Ureter (tissue), 1 donor: Measurements from ENCODE around the gene CHCHD3. TPM values are rescaled to one million over a fixed set of nuclear protein-coding genes. Genes with fewer than 3 reads are reported as not detected.

Experiments used
- DNase-seq: peaks from one replicate; pipeline ENCODE4 v3.0.0-alpha.2; 2020; ENCODE audit warnings: low spot score
- total RNA-seq: library from RNA; stranded (reverse); gene quantifications from one replicate; pipeline ENCODE4 v1.2.4, GENCODE V29; 2023
- donor health status: DM: yes; HTN: yes; CAD: no.

Gene CHCHD3
- total RNA-seq, 1 donor from 2014 or later: 48.9 TPM

DNA sequence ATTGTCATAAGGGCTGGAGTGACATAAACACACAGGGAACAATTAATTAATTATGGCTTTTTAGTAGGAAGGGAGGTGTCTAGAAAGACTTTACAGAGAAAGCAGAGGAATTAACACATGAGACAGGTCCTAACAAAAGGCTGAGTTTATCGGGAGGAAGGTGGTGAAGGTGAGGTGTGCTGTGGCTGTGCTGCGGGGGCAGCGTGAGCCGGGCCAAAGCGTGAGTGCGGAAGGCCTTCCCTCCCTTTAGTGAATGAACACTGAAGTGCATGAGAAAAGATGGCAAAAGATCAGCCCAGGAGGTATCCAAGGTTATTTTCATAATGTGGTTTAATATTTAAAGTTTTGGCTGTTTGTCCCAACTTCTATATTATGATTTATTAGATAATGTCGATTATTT lies 262.2 kb downstream of the CHCHD3 start:
- DNase-seq: no peak

DNA sequence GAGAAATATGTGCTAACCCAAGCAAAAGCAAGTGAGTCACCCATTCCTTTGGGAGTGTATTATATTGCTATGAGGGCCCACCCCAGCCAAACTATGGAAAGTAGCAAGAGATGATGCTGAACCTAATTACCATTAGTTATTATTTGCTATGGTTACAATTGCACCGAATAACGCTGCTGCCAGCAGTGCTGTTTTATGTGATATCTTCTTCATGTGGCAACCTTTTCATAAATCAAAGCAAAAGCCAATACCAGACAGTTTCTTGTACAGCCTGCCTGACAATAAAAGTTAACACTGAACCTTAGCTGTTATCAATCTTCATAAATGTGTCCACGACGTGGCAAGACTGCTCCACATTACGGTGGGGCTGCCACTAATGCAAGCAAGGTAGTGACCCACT lies 263.9 kb downstream of the CHCHD3 start:
- no peak for DNase-seq

DNA sequence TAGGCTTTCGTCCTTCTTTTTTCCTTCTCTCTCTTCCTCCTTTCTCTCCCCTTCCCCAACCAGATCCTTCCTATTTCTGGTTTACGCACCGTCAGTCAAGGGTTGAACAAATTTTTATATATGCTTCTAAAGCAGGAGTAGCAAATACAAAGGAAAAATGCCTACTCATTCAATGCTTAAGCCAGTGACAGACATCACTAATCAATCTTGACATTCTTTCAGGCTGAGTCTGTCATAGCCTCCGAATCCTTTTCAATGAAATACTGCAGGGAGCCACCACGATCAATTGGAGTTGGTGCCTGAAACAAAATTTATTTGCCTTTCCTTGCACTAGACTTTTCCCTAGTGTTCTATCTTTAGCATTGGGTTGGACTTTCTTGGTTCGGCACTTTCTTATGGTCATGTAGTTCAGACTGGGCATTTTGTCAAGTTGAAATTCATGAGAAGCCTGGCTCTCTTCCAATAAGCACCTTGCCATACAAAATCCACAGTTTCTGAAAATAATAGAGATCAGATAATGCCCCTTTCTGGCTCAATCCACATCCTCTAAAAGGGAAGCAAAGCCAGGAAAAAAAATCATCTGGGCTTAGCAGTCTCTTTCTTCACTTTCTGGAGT lies 266.1 kb downstream of the CHCHD3 start:
- no peak for DNase-seq

DNA sequence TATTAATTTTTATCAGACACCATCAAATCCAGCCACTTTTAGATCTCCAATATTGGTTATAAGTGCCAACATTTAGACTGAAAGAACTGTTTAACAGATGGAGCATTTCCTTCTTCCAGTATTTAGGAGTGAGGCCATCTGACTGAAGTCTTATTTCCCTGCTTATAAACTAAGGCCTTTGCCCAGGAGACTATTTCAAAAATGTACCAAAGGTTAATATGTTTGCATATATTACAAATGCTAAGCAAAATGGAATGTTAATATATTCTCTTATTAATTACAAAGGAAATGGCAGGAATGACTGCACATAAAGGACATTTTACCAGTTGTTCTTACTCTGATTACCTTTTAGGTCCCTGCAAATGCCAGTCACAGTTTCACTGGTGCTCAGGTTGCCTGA lies 266.8 kb downstream of the CHCHD3 start:
- DNase-seq: no peak

DNA sequence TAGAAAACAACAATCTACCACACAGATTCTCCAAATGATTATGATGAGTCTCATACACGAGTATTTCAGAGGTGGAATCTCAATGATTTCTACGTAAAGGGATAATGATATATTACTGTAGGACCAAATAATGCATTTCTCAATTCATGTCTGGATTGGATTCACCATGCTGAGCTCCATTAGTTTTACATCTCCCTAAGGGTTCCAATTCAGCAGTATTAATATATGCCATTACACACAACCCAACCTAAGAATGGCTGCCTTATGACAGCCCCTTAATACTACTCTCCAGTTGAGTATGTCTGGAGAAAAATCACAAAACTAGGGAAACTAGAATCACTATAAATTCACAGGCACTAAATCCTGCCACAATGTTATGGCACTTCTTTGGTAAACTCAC lies 271.3 kb downstream of the CHCHD3 start:
- DNase-seq: no peak

DNA sequence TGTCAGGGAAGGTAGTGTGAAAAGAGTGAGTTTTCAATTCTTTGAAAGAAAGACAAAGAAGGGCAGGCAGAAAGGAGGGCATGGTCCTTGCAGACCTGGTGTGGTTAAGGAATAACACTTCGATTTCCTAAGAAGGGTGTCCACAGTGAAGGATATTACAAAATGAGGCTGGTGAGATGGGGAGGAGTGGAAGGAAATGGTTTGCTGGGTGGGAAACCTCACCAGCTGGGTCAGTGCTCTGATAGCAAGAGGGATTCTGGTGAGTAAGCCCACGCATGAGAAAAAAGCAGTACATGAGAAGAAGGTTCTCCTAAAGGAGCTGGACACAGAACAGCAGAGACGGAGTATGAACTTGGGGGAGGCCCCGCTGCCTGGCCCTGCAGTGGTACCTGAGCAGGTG lies 275.1 kb downstream of the CHCHD3 start:
- no peak for DNase-seq

DNA sequence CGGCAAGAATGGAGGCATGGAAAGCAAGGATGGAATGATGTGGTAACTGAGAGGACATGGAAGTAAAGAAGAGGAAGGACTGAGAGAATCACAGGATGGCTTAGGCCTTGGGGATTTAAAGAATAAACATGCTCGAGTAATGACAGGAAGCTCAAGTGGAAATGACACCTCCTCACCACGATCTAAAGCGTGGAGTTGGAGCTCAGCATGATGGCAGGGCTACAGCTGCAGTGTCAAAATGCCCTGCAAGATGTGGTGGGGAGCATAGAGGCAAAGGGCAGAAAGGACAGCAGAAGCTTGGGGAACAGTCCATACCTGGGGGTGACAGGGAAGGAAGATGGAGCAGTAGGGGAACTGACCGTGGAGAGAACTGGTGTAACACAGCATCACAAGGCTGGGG lies 276.1 kb downstream of the CHCHD3 start:
- no peak for DNase-seq

DNA sequence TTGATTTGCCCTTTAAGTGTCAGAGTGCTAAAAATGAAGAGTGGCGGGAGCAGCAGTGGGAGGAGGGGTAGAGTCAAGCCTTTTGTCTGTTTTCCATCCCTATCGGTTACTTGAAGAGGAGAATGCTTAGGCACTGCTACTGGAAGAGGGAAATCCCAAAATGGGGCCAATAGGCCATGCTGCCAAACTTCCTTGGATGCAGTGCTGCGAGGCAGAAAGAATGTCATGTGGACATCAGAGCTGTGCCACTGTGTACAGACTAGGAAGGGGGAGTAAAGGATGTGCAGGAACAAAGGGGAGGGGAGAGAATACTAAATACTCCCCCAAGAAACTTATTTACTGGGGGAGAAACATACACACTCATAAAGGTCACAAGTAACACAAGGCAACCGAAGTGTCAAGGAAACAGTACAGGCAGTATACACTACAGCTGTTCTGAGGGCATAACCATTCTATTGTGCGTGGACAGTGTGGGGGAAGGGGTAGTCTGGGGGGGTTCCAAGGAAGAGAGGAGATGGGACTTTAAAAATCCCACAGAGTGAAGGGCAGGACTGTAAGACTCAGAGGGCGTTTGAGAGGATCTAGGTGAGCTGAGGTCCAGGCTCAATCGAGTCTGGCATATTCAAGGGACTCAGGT lies 276.9 kb downstream of the CHCHD3 start:
- DNase-seq: no peak

DNA sequence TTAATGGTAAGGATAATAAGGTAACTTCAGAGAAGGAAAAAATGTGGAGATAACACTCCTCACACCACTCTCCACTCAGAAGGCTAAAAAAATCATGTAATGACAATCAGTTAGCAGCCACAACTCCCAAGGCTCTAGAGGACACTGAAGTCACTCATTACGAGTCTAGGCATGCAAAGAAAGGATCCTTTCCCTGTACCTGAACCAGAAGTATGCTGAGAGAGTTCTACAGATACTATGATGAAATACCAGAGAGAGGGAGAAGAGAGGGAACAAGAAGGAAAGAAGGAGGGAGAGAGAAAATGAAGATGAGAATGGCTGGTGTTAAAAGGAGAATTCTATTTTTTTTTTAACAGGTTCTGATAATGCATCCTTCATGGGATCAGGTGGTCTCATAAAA lies 281.4 kb downstream of the CHCHD3 start:
- no peak for DNase-seq

DNA sequence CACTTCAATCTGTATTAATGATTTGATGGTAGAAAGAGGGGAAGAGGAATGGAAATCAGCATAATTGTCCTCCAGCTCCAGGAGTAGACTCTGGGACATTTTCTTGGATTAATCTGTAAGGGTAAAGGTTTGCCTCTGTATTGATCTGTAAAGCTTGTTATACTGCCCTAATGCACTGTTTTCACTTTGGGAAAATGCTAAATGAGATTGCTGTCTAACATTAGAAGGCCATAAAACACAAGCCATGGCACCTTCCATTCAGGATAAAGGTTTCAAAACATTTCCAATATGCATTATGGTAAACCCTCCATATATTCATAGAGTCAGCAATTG lies 282.8 kb downstream of the CHCHD3 start:
- no peak for DNase-seq

DNA sequence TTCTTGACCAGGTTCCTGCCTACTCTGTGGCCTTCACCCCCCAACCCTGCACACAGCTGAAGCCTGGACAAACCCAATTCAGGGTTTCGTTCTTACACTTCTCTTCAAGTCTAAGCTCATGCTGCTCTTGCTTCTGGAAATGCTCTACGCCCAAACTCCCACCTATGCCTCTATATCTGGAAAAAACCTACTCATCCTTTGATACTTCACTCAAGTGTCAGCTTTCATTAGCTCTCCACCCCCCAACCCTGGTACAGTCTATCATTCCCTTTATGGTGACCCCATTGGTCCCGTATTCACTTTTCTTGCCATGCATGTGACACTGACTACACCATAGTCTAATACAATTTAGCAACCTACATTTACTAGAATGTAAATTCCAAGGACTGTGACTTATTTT lies 284.7 kb downstream of the CHCHD3 start:
- no peak for DNase-seq

DNA sequence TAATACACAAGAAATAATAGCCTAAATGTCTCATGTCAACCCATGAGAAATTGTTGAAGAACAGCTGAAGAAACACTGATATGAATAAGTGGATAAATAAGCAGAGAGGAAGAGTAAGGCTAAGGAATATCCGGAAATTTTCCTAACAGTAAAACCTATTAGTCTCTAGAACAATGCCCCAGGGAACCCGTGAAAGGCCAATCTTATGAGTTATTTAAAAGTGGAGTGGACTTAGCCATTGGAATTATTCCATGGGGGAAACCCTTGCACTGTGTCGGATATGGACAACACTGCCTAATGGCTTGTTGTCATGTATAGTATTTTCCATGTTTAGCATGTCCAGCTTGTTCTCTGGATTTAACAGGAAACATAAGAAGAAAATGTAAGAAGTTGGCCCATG lies 288.4 kb downstream of the CHCHD3 start:
- DNase-seq: no peak

DNA sequence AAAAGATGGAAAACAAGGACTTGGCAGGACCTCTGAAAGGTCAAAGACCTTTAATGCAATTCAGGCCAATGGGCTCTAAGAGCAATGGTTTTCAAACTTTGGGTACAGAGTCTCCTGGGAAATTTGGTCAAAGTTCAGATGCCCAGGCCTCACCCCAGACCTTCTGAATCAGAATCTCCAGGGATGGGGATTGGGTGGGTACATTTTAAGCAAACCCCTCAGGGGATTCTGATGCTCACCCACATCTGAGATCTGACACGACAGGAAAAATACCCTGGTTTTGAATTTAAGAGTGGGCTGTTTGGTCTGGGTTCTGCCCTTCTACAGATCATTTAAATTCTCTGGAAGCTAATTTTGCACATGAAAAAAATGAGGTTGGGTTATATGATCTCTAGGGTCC lies 290.9 kb downstream of the CHCHD3 start:
- no peak for DNase-seq

DNA sequence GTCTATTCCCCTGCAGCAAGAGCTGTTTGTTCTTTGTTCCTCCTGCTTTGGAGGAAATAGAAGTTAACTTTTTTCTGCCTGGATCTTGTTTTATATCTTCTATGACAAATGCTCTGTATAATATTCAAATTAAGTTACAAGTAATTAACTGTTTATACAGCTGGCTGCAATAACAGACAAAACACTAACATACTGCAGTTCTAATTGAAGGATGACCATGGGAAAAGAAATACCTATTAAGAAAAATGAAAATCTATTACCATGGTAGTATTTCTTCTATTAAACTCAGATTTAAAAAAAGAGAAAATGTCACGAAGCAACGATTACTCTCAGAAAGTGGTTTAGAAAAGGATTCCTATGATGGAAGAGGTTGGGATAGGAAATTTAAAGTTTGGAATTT lies 291.8 kb downstream of the CHCHD3 start:
- no peak for DNase-seq

DNA sequence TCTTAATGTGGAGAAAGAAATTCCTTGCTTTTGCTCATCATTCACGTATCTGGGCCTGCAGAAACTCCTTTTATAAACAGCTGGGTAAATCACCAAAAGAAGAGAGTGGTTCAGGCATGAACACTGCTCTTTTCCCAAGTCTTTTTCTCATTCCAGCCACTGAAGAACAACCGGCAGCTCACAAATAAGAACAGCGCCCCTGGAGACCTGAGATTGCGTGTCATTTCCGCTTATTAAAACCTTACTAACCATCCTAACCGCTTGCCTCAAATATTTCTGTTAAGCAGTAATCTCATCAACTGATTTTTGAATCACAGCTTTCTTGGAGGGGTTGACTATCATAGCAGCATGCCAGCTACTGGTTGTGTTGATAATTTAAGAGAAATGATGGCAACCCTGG lies 292.6 kb downstream of the CHCHD3 start:
- no peak for DNase-seq

DNA sequence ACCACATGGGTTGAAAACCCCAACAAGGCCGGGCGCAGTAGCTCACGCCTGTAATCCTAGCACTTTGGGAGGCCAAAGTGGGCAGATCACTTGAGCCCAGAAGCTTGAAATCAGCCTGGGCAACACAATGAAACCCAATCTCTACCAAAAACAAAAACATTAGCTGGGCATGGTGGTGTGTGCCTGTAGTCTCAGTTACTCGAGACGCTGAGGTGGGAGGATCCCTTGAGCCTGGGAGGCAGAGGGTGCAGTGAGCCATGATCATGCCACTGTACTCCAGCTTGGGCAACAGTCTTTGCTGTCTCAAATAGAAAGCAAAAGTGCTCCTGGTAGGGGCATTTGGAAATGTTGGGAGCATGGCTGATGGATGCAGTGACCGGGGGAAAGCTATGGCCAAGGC lies 296.0 kb downstream of the CHCHD3 start:
- DNase-seq: no peak

DNA sequence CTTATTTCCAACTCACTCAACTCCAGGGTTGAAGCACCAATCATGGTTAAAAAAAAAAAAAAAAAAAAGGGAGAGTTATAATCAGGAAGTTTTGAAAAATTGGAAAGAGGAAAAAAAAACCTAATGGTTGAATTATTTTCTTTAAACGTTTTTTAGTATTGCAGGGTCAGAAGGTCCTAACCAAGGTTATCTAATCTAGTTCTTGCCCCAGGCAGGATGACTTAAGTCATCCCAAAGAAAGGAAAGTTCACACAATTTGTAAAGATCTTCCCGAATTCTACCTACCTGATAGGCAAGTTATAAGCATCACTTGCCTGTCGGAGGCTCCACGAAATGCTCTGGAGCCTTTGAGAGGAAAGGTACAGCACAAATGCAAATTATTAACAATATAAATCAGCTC lies 297.5 kb downstream of the CHCHD3 start:
- no peak for DNase-seq

DNA sequence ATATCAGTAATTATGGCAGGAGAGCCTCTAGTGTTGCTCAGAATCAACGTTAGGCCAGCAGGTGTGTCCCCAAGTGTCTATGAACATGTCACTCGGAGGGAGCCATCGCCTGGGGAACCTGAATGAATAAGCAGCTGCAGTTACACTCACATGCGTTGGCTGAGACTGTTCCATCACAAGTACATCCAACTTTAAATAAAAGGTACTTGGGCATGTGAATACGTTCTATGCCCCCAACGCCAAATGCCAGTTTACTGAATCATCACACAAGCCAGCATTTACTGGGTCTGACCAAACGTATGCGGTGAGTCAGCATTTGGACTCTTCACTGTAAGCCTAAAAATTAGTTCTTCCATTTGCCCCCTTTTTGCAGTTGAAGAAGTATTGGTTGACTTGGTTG lies 298.1 kb downstream of the CHCHD3 start:
- no peak for DNase-seq

DNA sequence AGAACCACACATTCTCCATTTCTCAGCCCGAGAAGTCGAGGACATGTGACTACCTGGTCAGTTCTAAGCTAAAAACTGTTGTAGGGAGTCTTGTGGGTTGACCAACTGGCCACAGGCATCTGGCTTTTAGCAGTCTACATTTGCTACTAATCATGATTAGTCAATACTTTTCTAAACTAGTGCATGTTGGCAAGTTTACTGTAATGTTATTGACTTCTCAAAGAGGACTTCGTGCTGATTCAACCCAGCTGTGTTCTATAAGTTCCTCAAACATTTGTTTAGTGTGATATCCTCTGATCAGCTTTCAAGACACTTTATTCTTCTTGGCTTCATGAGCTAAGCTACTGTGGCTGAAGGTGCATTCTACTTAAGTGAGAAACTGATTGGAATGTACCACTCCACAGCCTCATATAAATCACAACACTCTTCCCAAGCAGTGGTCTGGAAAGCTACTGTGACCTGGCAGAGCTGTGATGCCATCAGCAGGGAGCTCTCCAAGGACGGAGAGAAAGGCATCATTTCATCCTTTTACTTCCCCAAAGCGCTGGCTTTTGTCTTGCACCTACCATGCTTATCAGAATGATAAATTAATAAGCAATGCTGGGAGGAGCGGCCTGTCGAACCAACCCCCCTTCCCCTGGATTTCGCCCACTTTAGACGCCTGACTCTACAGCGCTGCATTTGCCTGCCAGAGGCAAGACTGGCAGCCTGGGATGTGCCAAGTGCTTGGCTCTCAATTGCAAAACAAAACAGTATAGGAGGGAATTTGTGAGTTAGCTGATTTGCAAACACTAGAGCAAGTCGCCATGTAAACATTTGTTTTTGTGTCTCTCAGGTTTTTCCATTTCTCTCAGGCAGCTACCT lies 298.9 kb downstream of the CHCHD3 start:
- DNase-seq: no peak

DNA sequence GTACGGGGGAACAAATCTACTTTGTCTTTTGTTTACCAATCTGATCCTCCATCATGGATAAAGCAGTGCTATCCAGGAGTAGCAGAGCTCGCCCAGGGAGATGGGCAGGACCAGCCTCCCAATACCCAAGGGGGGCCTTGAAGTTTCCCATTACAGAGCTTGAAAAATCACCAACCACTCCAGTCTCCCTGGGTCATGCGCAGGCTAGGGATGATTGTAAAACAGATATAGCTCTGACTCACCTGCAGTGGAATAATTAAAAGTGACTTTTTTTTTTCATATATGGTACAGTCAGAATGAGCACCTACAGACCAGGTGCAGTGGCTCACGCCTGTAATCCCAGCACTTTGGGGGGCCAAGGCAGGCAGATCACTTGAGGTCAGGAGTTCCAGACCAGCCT lies 301.1 kb downstream of the CHCHD3 start:
- no peak for DNase-seq

DNA sequence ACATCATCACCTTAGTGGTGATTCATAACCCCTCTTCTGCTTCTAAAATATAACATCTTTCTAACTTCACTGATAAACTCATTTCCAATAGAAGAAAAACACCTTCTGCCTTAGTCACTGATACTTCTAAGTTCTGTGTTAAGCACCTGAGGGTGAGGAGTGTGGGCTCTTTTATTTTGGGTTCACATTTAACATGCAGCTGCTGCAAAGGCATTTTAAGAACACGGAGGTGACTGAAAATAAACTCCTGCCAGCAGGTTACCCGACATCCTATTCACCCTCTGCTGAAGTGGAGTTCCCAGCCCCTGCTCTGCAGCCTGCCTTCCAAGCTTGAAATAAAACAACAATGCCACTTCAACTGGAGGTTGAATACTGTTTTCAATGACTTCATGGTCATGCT lies 302.7 kb downstream of the CHCHD3 start:
- DNase-seq: no peak

DNA sequence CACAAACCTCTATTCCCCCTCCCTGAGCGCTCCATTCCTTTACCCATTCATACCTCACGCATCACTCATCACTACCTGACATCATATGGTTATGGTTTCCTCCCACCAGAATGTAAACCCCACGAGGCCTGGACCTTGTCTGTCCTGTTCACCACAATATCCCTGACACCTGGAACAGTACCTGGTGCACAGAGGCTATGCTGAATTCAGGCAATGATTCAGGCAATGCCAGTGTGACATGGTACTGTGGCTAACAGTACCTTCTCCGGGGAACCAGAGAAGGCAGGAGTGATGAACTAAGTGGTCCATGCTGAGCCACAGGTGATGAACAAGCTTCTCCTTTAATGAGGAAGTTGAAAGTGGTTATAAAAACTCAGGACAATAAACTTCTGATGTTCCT lies 303.1 kb downstream of the CHCHD3 start:
- DNase-seq: no peak

DNA sequence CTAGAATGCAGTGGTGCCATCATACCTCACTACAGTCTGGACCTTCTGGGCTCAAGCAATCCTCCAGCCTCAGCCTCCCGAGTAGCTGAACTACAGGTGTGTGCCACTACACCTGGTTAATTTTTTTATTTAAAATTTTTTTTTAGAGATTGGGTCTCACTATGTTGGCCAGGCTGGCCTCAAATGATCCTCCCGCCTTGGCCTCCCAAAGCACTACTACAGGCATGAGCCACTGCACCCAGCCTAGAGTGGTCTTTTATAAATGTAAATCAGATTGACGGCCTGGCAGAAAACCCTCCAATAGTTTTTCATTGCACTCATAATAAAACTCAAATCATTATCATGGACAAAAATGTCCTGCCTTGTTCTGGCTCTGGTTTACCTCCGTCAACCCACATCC lies 303.9 kb downstream of the CHCHD3 start:
- no peak for DNase-seq
